Thoracic aorta (tissue), 2 donors: ENCODE results near the gene MBD5. TPM values are rescaled to one million over a fixed set of nuclear protein-coding genes. Genes with fewer than 3 reads are reported as not detected.

Source experiments
- ATAC-seq: fragments of 150-250 bp; one replicate; pipeline ENCODE4 v1.8.0; 2017; ENCODE audit warnings: low read depth; ENCODE audit not compliant: insufficient number of reproducible peaks, low FRiP score
- DNase-seq: peaks from one replicate; pipeline ENCODE4 v3.0.0-alpha.2; 2020; ENCODE audit warnings: low spot score
- H3K27ac ChIP-seq, 2 donors: fragments of 200-600 bp; sonication (generic); 1 replicate in 1 of 2; 2 replicates in 1 of 2; pipeline ENCODE4 v1.5.1; 2016; ENCODE audit warnings: mild to moderate bottlenecking in 2 of 2, moderate library complexity in 2 of 2
- H3K27me3 ChIP-seq: fragments of 200-600 bp; sonication (generic); replicated peaks from 2 replicates; pipeline ENCODE4 v1.6.0; 2016; ENCODE audit warnings: mild to moderate bottlenecking; ENCODE audit not compliant: insufficient read depth
- H3K36me3 ChIP-seq: fragments of 200-600 bp; sonication (generic); one replicate; pipeline ENCODE4 v1.5.1; 2016
- H3K4me1 ChIP-seq, 2 donors: fragments of 200-600 bp; sonication (generic); 1 replicate in 1 of 2; 2 replicates in 1 of 2; pipeline versions ENCODE4 v1.5.1 to v1.6.0; 2016; ENCODE audit warnings: low read depth in 2 of 2, mild to moderate bottlenecking in 1 of 2; ENCODE audit not compliant: control insufficient read depth in 1 of 2
- H3K4me3 ChIP-seq: fragments of 200-600 bp; sonication (generic); 2 replicates; pipeline ENCODE4 v1.5.1; 2016; ENCODE audit warnings: mild to moderate bottlenecking
- H3K9me3 ChIP-seq: fragments of 200-600 bp; sonication (generic); 2 replicates; pipeline ENCODE4 v1.5.1; 2016
- CTCF ChIP-seq: fragments of 200-600 bp; sonication (generic); IDR thresholded peaks from one replicate; pipeline ENCODE4 v1.5.1; 2019; ENCODE audit warnings: antibody characterized with exemption
- total RNA-seq, 2 donors: library from RNA; depleted of rRNA; stranded (reverse); fragments of >200 nt; gene quantifications; one replicate each; pipeline versions ENCODE4 v1.1.0 to v1.2.3, GENCODE V29; 2016

MBD5 gene
- total RNA-seq, 2 donors from 2014 or later = 35.1 to 50.3 TPM

GRCh38 chr2:148531235-148531634 is 510.3 kb downstream of the MBD5 start:
- no peak overlapping the region for H3K27ac ChIP-seq
- H3K4me3 ChIP-seq = no peak overlapping the region
- no peak for DNase-seq
- H3K9me3 ChIP-seq = no peaks in the 10 kb centered on the region
- TF ChIP-seq CTCF = no peak
- no peaks in the 10 kb centered on the region for H3K4me1 ChIP-seq
- no peak for ATAC-seq
- no peaks in the 10 kb centered on the region for H3K27me3 ChIP-seq
- H3K36me3 ChIP-seq = no peaks in the 10 kb centered on the region

GRCh38 chr2:148531669-148532428 is 511.0 kb downstream of the MBD5 start:
- Histone ChIP-seq H3K4me1 (no peaks in the 10 kb centered on the region), H3K36me3 (no peaks in the 10 kb centered on the region), H3K9me3 (no peaks in the 10 kb centered on the region), H3K27ac (no peak overlapping the region), H3K4me3 (no peak overlapping the region), H3K27me3 (no peaks in the 10 kb centered on the region)
- DNase-seq = no peak
- ATAC-seq = no peak
- no peak for TF ChIP-seq CTCF

GRCh38 chr2:148533004-148533403 is 512.1 kb downstream of the MBD5 start:
- no peaks in the 10 kb centered on the region for H3K36me3 ChIP-seq
- TF ChIP-seq CTCF = no peak
- H3K4me3 ChIP-seq = no peak overlapping the region
- ATAC-seq (no peak), DNase-seq (no peak)
- no peaks in the 10 kb centered on the region for H3K4me1 ChIP-seq
- no peaks in the 10 kb centered on the region for H3K27me3 ChIP-seq
- H3K9me3 ChIP-seq = no peaks in the 10 kb centered on the region
- no peak overlapping the region for H3K27ac ChIP-seq

GRCh38 chr2:148533685-148534084 is 512.8 kb downstream of the MBD5 start:
- Histone ChIP-seq H3K36me3 (no peaks in the 10 kb centered on the region), H3K9me3 (no peaks in the 10 kb centered on the region)
- ATAC-seq = no peak

More at GRCh38 chr2:148533685-148534084, 512.8 kb downstream of the MBD5 start:
- Histone ChIP-seq H3K4me1 (no peaks in the 10 kb centered on the region), H3K27me3 (no peaks in the 10 kb centered on the region), H3K27ac (no peak overlapping the region), H3K4me3 (no peak overlapping the region)
- TF ChIP-seq CTCF = no peak
- DNase-seq = no peak
